Parathyroid adenoma (tissue), 2 donors: ENCODE measurements around the gene NHS.
"Not testable (repeated sequence)": the region's sequence is repeated elsewhere in the genome, so short reads cannot be mapped to it uniquely, and the experiment has no call there.

Source experiments
- H2AFZ ChIP-seq: fragments of 300-600 bp; sonication (generic); one replicate; pipeline ENCODE4 v1.7.0; 2017; ENCODE audit warnings: antibody characterized with exemption, mild to moderate bottlenecking
- H3K27ac ChIP-seq: fragments of 300-600 bp; sonication (generic); one replicate; pipeline ENCODE4 v1.7.0; 2017
- H3K27me3 ChIP-seq: fragments of 300-600 bp; sonication (generic); one replicate; pipeline ENCODE4 v1.7.0; 2017; ENCODE audit warnings: low read length; ENCODE audit not compliant: control insufficient read depth, insufficient read depth
- H3K36me3 ChIP-seq: fragments of 300-600 bp; sonication (generic); one replicate; pipeline ENCODE4 v1.7.0; 2017; ENCODE audit warnings: low read length; ENCODE audit not compliant: control insufficient read depth, insufficient read depth
- H3K4me1 ChIP-seq: fragments of 300-600 bp; sonication (generic); one replicate; pipeline ENCODE4 v1.7.0; 2017; ENCODE audit warnings: control low read depth
- H3K4me2 ChIP-seq: fragments of 300-600 bp; sonication (generic); one replicate; pipeline ENCODE4 v1.7.0; 2017; ENCODE audit warnings: low read length
- H3K4me3 ChIP-seq: fragments of 300-600 bp; sonication (generic); one replicate; pipeline ENCODE4 v1.7.0; 2017; ENCODE audit warnings: low read depth, low read length
- H3K79me2 ChIP-seq: fragments of 300-600 bp; sonication (generic); one replicate; pipeline ENCODE4 v1.7.0; 2017; ENCODE audit warnings: control low read depth
- H3K9ac ChIP-seq: fragments of 300-600 bp; sonication (generic); one replicate; pipeline ENCODE4 v1.7.0; 2017; ENCODE audit warnings: mild to moderate bottlenecking
- H3K9me3 ChIP-seq: fragments of 300-600 bp; sonication (generic); one replicate; pipeline ENCODE4 v1.7.0; 2017; ENCODE audit warnings: low read length; ENCODE audit not compliant: control insufficient read depth
- TF ChIP-seq, protein P1 (sequence below): fragments of 300-600 bp; sonication (generic); IDR thresholded peaks from one replicate; pipeline ENCODE4 v1.7.0; 2017; ENCODE audit warnings: antibody characterized with exemption, mild to moderate bottlenecking
- donor health status: primary hyperparathyroidism.

Gene NHS

DNA sequence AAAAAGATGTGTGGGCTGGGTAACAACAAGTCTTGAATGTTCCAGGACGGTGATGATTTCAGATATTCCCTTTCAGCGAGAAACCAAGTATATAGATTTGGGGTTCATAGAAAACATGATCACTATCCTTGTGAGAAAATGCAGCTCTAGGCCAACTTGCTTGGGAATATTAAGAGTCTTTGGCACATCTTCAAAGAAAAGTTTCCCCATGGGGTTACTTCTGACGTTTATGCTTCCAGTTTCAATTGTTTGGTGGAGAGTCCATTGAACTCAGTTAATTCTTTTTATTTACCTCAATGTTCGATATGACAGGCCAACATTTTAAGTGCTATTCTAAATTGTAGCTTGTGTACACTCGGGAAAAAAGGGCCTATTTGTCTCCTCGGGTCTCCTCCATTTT lies 126.7 kb downstream of the NHS start:
- no peaks in the 10 kb centered on the region for H3K79me2 ChIP-seq
- no peak overlapping the region for H3K9ac ChIP-seq
- H3K4me1 ChIP-seq = no peaks in the 10 kb centered on the region
- H3K27me3 ChIP-seq = no peaks in the 10 kb centered on the region
- H2AFZ ChIP-seq = no peak overlapping the region
- no peaks in the 10 kb centered on the region for H3K9me3 ChIP-seq
- no peaks in the 10 kb centered on the region for H3K36me3 ChIP-seq
- H3K4me2 ChIP-seq = no peak overlapping the region
- TF ChIP-seq, protein P1, sequence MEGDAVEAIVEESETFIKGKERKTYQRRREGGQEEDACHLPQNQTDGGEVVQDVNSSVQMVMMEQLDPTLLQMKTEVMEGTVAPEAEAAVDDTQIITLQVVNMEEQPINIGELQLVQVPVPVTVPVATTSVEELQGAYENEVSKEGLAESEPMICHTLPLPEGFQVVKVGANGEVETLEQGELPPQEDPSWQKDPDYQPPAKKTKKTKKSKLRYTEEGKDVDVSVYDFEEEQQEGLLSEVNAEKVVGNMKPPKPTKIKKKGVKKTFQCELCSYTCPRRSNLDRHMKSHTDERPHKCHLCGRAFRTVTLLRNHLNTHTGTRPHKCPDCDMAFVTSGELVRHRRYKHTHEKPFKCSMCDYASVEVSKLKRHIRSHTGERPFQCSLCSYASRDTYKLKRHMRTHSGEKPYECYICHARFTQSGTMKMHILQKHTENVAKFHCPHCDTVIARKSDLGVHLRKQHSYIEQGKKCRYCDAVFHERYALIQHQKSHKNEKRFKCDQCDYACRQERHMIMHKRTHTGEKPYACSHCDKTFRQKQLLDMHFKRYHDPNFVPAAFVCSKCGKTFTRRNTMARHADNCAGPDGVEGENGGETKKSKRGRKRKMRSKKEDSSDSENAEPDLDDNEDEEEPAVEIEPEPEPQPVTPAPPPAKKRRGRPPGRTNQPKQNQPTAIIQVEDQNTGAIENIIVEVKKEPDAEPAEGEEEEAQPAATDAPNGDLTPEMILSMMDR = no peak
- H3K4me3 ChIP-seq = no peak overlapping the region
- no peak overlapping the region for H3K27ac ChIP-seq

DNA sequence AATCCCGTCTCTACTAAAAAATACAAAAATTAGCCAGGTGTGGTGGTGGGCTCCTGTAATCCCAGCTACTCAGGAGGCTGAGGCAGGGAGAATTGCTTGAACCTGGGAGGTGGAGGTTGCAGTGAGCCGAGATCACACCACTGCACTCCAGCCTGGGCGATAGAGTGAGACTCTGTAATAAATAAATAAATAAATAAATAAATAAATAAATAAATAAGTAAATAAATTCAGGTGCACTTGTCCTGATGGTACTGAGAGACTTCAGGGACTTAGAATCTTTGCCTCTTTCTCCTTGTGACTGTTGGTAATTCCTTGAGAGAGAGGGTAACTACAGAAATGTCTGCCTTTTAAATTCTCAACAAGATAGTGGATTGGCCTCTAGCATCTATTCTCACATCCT lies 131.4 kb downstream of the NHS start:
- not testable (repeated sequence) for H3K9ac ChIP-seq, H3K9me3 ChIP-seq, H3K4me1 ChIP-seq, H2AFZ ChIP-seq, H3K27ac ChIP-seq, H3K4me2 ChIP-seq, H3K4me3 ChIP-seq, H3K36me3 ChIP-seq, H3K27me3 ChIP-seq, H3K79me2 ChIP-seq

DNA sequence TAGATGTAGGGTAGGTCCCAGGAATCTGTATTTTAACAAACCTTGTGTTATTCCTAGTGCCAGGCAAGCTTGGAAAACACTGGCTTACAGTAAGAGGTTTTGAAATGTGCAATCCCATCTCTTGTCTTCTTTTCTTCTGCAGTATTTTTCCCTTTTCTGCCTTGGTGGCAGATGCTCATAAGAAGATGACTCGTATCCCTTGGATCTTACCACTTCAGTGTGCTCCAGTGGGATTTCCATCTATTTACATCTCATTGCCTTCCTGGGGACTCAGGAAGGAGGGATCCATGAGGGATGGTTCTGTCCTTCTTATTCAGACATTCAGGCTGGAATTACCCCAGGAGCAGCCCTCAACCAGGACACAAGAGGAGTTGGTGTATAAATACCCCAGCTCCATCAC lies 136.6 kb downstream of the NHS start:
- no peaks in the 10 kb centered on the region for H3K36me3 ChIP-seq
- no peak overlapping the region for H3K9ac ChIP-seq
- TF ChIP-seq, protein P1 = no peak
- H3K4me3 ChIP-seq = no peak overlapping the region
- no peak overlapping the region for H3K27ac ChIP-seq
- H3K9me3 ChIP-seq = no peaks in the 10 kb centered on the region
- no peaks in the 10 kb centered on the region for H3K27me3 ChIP-seq
- no peaks in the 10 kb centered on the region for H3K4me1 ChIP-seq
- no peak overlapping the region for H3K4me2 ChIP-seq
- no peak overlapping the region for H2AFZ ChIP-seq
- no peaks in the 10 kb centered on the region for H3K79me2 ChIP-seq

DNA sequence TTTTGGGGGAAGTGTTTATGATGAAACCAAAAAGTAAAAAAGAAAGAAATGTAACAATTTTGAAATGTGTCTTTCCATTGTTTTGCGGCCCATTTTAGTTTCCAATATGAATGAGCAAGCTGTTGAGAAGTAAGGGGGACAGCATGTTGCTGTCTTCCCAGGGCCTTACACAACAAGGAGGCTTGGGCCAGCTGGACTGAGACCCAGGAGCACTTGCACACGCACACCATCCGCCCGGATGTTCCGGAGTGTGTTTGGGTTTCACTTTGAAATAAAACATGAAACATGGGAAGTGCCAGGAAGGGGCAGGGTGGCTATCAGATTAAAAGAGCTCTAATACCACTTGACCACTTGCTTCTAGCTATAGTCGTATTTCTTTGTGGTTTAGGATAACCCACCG lies 144.4 kb downstream of the NHS start:
- H3K27ac ChIP-seq = no peak overlapping the region
- H3K4me3 ChIP-seq = no peak overlapping the region
- no peak overlapping the region for H3K9ac ChIP-seq
- no peaks in the 10 kb centered on the region for H3K79me2 ChIP-seq
- H3K9me3 ChIP-seq = no peaks in the 10 kb centered on the region
- H3K27me3 ChIP-seq = no peaks in the 10 kb centered on the region
- no peak overlapping the region for H3K4me2 ChIP-seq
- H2AFZ ChIP-seq = no peak overlapping the region
- no peaks in the 10 kb centered on the region for H3K36me3 ChIP-seq
- no peaks in the 10 kb centered on the region for H3K4me1 ChIP-seq
- TF ChIP-seq, protein P1 = no peak

DNA sequence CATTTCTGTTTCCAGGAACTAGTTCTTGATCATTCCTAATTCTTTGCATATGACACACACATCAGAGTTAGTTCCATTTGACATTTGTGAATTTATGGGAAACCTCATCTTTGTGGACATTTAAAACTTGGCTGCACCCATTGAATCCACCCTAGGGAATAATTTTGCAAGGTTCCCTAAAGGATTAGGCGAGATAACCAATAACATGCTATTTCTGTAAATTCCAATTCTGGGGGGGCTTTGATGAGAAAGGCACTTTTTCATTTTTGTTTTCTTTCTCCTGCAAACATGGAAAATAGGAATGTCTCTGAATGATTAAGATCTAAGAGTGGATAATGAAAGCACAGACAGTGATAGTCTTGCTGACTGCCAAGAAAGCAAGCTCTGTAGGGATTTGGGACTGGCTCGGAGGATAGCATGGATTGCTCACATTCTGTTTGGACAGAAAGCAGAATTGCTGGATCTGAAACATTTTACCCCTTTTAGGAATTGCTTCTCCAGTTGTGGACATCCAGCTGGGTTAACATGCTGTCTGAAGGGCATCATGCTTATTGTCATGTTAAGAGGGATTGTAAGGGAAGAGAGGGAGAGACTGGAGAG lies 145.1 kb downstream of the NHS start:
- H3K4me1 ChIP-seq = no peaks in the 10 kb centered on the region
- no peak overlapping the region for H3K4me3 ChIP-seq
- H3K9ac ChIP-seq = no peak overlapping the region
- H3K27me3 ChIP-seq = no peaks in the 10 kb centered on the region
- no peaks in the 10 kb centered on the region for H3K79me2 ChIP-seq
- H3K9me3 ChIP-seq = no peaks in the 10 kb centered on the region
- no peak overlapping the region for H3K4me2 ChIP-seq
- H3K36me3 ChIP-seq = no peaks in the 10 kb centered on the region
- TF ChIP-seq, protein P1 = no peak
- no peak overlapping the region for H2AFZ ChIP-seq
- no peak overlapping the region for H3K27ac ChIP-seq
